ENCODE results near the gene TMEM253.

Gene TMEM253

DNA sequence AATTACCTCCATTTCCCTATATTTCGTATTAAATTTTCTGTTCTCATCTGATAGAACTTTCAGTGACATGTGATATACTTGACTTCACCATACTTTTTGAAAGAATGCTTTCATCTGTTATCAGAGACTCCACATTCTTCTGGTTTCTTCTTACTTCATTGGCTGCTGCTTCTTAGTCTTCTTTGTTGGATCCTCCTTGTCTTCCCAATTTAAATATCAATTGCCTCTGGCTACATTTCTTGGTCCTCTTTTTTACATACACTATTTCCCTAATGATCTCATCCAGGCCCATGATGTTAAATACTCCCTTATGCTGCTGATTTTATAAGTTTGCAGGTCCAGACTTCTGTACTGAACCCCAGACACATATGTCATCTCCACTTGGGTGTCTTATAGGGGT lies 33.0 kb downstream of the TMEM253 start:
- DNase-seq (ENCODE audit: extremely low spot score), result no peak
- CTCF ChIA-PET, result interaction anchor here (3.5 kb wide), 1 partner anchor 119 kb away, joined by 17 read pairs; no protein-coding TSS in a partner anchor
- POLR2A ChIA-PET, result no interaction called here
- TF ChIP-seq, protein P1, sequence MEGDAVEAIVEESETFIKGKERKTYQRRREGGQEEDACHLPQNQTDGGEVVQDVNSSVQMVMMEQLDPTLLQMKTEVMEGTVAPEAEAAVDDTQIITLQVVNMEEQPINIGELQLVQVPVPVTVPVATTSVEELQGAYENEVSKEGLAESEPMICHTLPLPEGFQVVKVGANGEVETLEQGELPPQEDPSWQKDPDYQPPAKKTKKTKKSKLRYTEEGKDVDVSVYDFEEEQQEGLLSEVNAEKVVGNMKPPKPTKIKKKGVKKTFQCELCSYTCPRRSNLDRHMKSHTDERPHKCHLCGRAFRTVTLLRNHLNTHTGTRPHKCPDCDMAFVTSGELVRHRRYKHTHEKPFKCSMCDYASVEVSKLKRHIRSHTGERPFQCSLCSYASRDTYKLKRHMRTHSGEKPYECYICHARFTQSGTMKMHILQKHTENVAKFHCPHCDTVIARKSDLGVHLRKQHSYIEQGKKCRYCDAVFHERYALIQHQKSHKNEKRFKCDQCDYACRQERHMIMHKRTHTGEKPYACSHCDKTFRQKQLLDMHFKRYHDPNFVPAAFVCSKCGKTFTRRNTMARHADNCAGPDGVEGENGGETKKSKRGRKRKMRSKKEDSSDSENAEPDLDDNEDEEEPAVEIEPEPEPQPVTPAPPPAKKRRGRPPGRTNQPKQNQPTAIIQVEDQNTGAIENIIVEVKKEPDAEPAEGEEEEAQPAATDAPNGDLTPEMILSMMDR (IDR thresholded peaks at IDR 0.05; ENCODE audit: control extremely low read depth, extremely low read depth, low read depth, missing control alignments), result no peak

DNA sequence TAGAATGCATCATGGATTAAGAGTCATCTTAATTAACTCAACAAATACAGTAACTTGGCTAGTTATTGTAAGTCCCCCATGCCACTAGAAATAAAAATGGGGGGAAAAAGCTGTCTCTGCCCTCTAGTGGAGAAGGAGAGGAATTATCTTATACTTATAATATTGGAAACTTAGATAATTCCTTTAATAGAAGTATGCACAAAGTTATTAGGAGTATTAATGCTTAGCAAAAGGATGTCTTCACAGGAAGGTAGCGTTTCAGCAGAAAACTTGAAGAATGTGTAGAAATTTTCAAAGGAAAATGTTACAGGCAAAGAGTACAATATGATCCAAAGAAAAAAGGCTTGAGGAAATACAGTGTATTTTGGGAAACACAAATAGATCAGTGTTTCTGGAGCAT lies 35.2 kb downstream of the TMEM253 start:
- TF ChIP-seq, protein P1 (IDR thresholded peaks at IDR 0.05; ENCODE audit: control extremely low read depth, extremely low read depth, low read depth, missing control alignments), result peak; percentile 30
- ChIA-PET CTCF (interaction anchor here (0.8 to 3.5 kb wide), 12 partner anchors 8 to 121 kb away, joined by 3 to 26 read pairs (median 4); partner anchors contain the start of gene OR5AU1), POLR2A (interaction anchor here (0.6 kb wide), 1 partner anchor 227 kb away, joined by 3 read pairs; no protein-coding TSS in a partner anchor)
- DNase-seq (ENCODE audit: extremely low spot score), result peak; percentile 57

DNA sequence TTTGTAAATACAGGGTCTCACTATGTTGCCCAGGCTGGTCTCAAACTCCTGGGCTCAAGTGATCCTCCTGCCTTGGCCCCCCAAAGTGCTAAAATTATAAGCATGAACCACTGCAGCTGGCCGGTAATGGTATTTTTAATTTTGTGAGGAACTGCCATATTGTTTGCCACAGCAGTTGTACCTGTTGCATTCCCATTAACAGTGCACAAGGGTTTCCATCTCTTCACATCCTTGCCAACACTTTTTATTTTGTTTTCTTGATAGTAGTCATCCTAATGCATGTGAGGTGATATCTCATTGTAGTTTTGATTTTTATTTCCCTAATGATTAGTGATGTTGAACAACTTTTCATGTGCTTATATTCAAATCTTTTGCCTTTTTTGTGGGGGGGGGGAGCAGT lies 41.5 kb downstream of the TMEM253 start:
- ChIA-PET CTCF (interaction anchor here (1.2 to 1.7 kb wide), 2 partner anchors 8 to 128 kb away, joined by 4 read pairs; no protein-coding TSS in a partner anchor), POLR2A (no interaction called here)
- TF ChIP-seq, protein P1 (IDR thresholded peaks at IDR 0.05; ENCODE audit: control extremely low read depth, extremely low read depth, low read depth, missing control alignments), result no peak
- DNase-seq (ENCODE audit: extremely low spot score), result no peak

DNA sequence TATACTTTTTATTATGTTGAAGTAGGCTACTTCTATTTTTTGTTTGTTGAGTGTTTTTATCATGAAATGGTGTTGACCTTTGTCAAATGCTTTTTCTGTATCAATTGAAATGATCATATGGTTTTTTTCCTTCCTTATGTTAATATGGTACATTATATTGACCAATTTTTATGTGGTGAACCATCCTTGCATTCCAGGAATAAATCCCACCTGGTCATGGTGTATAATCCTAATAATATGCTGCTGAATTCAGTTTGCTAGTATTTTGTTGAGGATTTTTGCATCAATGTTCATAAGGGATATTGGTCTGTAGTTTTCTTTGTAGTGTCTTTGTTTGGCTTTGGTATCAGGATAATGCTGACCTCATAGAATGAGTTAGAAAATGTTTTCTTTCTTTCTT lies 44.6 kb downstream of the TMEM253 start:
- no peak for DNase-seq (ENCODE audit: extremely low spot score)

DNA sequence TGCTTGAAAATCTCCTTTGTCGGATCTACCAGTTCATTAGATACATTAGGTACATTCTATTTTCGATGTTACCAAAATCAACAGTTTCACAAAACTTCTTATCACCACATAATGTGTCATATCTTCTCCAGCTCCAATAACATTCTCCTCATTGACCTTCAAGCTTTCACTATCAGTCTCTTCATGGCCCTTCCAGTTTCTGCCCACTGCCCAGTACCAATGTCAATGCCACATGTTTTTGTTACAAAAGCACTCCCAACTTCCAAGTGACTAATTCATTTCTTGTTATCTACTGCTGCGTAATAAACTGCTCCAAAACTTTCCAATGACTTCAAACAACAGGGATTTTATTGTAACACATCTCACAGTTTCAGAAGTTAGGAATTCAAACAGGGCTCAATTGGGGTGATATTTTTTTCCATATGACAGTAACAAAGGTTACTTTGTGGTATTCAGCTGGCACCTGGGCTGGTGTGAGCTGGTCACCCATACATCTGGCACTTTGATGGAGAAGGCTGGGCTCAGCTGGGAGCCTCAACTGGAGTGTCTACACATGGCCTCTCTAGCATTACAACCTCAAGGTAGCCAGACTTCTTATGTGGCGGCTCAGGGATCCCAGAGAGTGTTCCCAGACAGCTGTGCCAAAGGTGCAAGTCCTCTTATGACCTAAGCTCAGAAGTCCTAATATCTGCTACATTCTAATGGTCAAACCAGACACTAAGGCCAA lies 48.9 kb downstream of the TMEM253 start:
- TF ChIP-seq, protein P1 (IDR thresholded peaks at IDR 0.05; ENCODE audit: control extremely low read depth, extremely low read depth, low read depth, missing control alignments), result no peak
- CTCF ChIA-PET, result interaction anchor here (0.7 to 1.3 kb wide), 5 partner anchors 8 to 136 kb away, joined by 3 to 4 read pairs (median 3); no protein-coding TSS in a partner anchor
- POLR2A ChIA-PET, result no interaction called here
- no peak for DNase-seq (ENCODE audit: extremely low spot score)

More for the DNA sequence above, 44.6 kb downstream of the TMEM253 start:
- TF ChIP-seq, protein P1 (IDR thresholded peaks at IDR 0.05; ENCODE audit: control extremely low read depth, extremely low read depth, low read depth, missing control alignments), result no peak
- ChIA-PET POLR2A (no interaction called here), CTCF (no interaction called here)

Measured in GM10248 (cell line).